ENCODE results near the gene ARL2BP.

- TF ChIP-seq, protein P1, sequence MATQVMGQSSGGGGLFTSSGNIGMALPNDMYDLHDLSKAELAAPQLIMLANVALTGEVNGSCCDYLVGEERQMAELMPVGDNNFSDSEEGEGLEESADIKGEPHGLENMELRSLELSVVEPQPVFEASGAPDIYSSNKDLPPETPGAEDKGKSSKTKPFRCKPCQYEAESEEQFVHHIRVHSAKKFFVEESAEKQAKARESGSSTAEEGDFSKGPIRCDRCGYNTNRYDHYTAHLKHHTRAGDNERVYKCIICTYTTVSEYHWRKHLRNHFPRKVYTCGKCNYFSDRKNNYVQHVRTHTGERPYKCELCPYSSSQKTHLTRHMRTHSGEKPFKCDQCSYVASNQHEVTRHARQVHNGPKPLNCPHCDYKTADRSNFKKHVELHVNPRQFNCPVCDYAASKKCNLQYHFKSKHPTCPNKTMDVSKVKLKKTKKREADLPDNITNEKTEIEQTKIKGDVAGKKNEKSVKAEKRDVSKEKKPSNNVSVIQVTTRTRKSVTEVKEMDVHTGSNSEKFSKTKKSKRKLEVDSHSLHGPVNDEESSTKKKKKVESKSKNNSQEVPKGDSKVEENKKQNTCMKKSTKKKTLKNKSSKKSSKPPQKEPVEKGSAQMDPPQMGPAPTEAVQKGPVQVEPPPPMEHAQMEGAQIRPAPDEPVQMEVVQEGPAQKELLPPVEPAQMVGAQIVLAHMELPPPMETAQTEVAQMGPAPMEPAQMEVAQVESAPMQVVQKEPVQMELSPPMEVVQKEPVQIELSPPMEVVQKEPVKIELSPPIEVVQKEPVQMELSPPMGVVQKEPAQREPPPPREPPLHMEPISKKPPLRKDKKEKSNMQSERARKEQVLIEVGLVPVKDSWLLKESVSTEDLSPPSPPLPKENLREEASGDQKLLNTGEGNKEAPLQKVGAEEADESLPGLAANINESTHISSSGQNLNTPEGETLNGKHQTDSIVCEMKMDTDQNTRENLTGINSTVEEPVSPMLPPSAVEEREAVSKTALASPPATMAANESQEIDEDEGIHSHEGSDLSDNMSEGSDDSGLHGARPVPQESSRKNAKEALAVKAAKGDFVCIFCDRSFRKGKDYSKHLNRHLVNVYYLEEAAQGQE (IDR thresholded peaks at IDR 0.05; ENCODE audit: insufficient read depth in 1 of 2, low read depth in 2 of 2, low read length in 2 of 2) = no peak
- TF ChIP-seq POLR2AphosphoS5 (IDR thresholded peaks at IDR 0.05; ENCODE audit: low read depth, low read length) = no peak
- TF ChIP-seq TAF1 (IDR thresholded peaks at IDR 0.05; ENCODE audit: borderline replicate concordance, insufficient read depth, low read length) = no peak
These were observed 35.3 kb upstream of the ARL2BP start for GRCh38 chr16:57209780-57210179.

All from PFSK-1 (cell line).